Activated CD4-positive, alpha-beta T cell treated with anti-CD3 and anti-CD28 coated beads, Interleukin-2, amount 10 ng/mL, durations not matched to agents 7 days and 5 days (primary cell): ENCODE measurements around the gene TRPM3. TPM values are rescaled to one million over a fixed set of nuclear protein-coding genes. Genes with fewer than 3 reads are reported as not detected.

Experiments used
- CTCF ChIA-PET: fragments of 350-600 bp; sonication (Branson Sonifier 250); formaldehyde crosslinking; loops from one replicate; lab custom pipeline; 2021; ENCODE audit warnings: antibody characterized with exemption; lab: Charles Lee
- POLR2A ChIA-PET: fragments of 350-600 bp; sonication (Branson Sonifier 250); formaldehyde crosslinking; loops from one replicate; lab custom pipeline; 2021; ENCODE audit warnings: antibody characterized with exemption; lab: Charles Lee
- DNase-seq: peaks from one replicate; pipeline ENCODE4 v3.0.0-alpha.2; 2020
- H3K27ac Mint-ChIP-seq: one replicate; pipeline ENCODE4 v1.8.0; 2021; ENCODE audit warnings: mild to moderate bottlenecking, moderate library complexity, mixed read lengths
- H3K27me3 Mint-ChIP-seq: one replicate; pipeline ENCODE4 v1.8.0; 2021; ENCODE audit warnings: mixed read lengths
- H3K36me3 Mint-ChIP-seq: one replicate; pipeline ENCODE4 v1.8.0; 2021; ENCODE audit warnings: low read depth, mixed read lengths
- H3K4me1 Mint-ChIP-seq: one replicate; pipeline ENCODE4 v1.8.0; 2021; ENCODE audit warnings: mixed read lengths
- H3K4me3 Mint-ChIP-seq: one replicate; pipeline ENCODE4 v1.8.0; 2021; ENCODE audit warnings: mild to moderate bottlenecking, moderate library complexity, mixed read lengths
- H3K9me3 Mint-ChIP-seq: one replicate; pipeline ENCODE4 v1.8.0; 2021; ENCODE audit warnings: mixed read lengths
- total RNA-seq, 2 experiments: library from RNA; stranded (reverse); gene quantifications; one replicate each; pipeline ENCODE4 v1.2.3, GENCODE V29; 2021

TRPM3 gene
- total RNA-seq, 2 experiments from 2014 or later = not detected

DNA sequence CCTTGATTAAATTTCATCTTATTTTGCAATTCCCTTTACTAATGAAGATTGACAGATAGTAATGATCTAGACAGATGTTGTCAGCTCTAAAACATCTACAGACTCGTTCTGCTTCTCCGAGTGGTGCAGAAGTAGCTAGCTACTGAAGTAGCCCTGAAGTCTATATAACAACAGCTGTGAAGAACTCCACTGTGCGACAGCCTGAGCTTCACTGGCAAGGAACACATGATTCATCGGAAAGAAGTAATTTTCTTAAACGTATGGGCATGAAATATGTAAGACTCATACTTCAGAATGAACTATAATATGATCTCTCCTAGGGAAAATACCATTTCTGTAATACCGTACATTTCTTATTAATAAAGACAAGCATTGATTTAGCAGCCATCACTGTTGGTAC lies 96.2 kb downstream of the TRPM3 start:
- H3K36me3 Mint-ChIP-seq = no peaks in the 10 kb centered on the region
- no peak overlapping the region for H3K4me3 Mint-ChIP-seq
- H3K4me1 Mint-ChIP-seq = no peaks in the 10 kb centered on the region
- H3K27me3 Mint-ChIP-seq = no peaks in the 10 kb centered on the region
- no peaks in the 10 kb centered on the region for H3K9me3 Mint-ChIP-seq
- CTCF ChIA-PET = no interaction called here
- no peak for DNase-seq
- no peak overlapping the region for H3K27ac Mint-ChIP-seq
- POLR2A ChIA-PET = no interaction called here

DNA sequence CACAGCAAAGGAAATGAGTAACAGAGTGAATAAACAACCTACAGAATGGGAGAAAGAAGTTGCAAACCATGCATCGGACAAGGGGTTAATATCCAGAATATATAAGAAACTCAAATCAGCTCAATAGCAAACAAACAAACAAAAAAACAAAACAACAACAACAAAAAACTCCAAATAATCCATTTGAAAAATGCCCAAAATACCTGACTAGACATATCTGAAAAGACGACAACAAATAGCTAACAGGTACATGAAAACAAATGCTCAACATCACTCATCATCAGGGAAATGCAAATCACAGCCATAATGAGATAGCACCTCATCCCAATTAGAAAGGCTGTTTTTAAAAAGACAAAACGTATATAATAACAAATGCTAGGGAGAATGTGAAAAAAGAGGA lies 111.2 kb downstream of the TRPM3 start:
- CTCF ChIA-PET = no interaction called here
- Mint-ChIP-seq H3K4me3 (no peak overlapping the region), H3K4me1 (no peaks in the 10 kb centered on the region), H3K27ac (no peak overlapping the region), H3K9me3 (no peaks in the 10 kb centered on the region), H3K27me3 (no peaks in the 10 kb centered on the region), H3K36me3 (no peaks in the 10 kb centered on the region)
- DNase-seq = no peak
- POLR2A ChIA-PET = no interaction called here

DNA sequence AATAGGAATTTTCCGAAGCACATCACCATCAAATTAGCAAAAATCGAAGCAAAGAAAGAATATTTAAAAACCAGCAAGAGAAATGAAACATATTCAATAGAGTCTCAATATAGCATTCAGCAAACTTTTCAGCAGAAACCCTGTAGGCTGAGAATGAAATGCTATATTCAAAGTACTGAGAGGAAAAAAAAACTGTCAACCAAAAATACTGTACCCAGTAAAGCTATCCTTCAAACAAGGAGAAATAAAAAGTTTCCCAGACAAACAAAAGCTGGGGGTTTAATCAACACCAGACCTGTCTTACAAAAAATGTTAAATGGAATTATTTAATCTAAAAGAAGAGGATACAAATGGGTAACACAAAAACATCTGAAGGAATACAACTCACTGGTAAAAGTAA lies 116.0 kb downstream of the TRPM3 start:
- no peaks in the 10 kb centered on the region for H3K4me1 Mint-ChIP-seq
- POLR2A ChIA-PET = no interaction called here
- no peaks in the 10 kb centered on the region for H3K36me3 Mint-ChIP-seq
- H3K27ac Mint-ChIP-seq = no peak overlapping the region
- no peak for DNase-seq
- H3K9me3 Mint-ChIP-seq = peaks cover 5% of the 10 kb centered on the region
- no peaks in the 10 kb centered on the region for H3K27me3 Mint-ChIP-seq
- H3K4me3 Mint-ChIP-seq = no peak overlapping the region
- CTCF ChIA-PET = no interaction called here

DNA sequence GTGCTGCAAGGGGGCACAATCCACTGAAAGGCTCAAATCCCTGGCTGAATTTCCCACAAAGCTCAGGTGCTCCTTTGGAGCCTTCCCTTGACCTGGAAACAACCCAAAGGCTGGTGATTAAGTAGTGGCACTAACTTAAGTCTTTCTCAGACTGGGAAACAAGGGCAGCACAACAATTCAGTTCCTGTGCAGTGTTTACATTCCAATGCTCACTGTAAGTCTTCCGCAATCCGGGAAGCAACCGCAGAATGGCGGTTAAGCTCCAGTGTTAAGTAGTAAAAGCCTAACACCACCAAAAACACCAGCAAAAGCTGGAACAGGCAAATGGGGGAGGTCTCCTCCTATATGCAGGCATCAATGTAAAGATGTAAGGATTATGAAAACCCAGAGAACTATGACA lies 117.2 kb downstream of the TRPM3 start:
- peaks cover 5% of the 10 kb centered on the region for H3K9me3 Mint-ChIP-seq
- no peak overlapping the region for H3K27ac Mint-ChIP-seq
- CTCF ChIA-PET = interaction anchor here (0.7 kb wide), 1 partner anchor 891 kb away, joined by 4 read pairs; no protein-coding TSS in a partner anchor
- DNase-seq = no peak
- POLR2A ChIA-PET = no interaction called here
- H3K4me3 Mint-ChIP-seq = no peak overlapping the region
- H3K36me3 Mint-ChIP-seq = no peaks in the 10 kb centered on the region
- no peaks in the 10 kb centered on the region for H3K4me1 Mint-ChIP-seq
- H3K27me3 Mint-ChIP-seq = no peaks in the 10 kb centered on the region

DNA sequence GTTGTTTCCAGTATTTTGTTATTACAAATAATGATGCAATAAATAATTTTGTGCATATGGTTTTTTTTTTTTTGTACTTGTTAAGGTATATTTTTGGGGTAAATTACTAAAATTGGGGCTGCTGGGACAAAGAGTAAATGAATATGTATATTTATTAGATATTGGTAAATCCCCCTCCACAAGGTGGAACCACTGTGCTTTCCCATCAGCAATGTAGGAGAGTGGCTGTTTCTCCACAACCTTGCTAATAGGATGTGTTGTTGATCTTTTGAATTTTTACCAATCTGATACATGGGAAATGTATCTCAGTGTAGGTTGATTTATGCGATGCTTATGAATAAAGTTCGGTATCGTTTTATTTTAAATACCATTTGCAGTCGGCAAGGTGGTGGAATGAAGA lies 118.1 kb downstream of the TRPM3 start:
- Mint-ChIP-seq H3K36me3 (no peaks in the 10 kb centered on the region), H3K4me3 (no peak overlapping the region), H3K9me3 (peaks cover 5% of the 10 kb centered on the region), H3K27me3 (no peaks in the 10 kb centered on the region), H3K4me1 (no peaks in the 10 kb centered on the region), H3K27ac (no peak overlapping the region)
- CTCF ChIA-PET = interaction anchor here (0.7 kb wide), 1 partner anchor 890 kb away, joined by 4 read pairs; no protein-coding TSS in a partner anchor
- POLR2A ChIA-PET = no interaction called here
- no peak for DNase-seq

DNA sequence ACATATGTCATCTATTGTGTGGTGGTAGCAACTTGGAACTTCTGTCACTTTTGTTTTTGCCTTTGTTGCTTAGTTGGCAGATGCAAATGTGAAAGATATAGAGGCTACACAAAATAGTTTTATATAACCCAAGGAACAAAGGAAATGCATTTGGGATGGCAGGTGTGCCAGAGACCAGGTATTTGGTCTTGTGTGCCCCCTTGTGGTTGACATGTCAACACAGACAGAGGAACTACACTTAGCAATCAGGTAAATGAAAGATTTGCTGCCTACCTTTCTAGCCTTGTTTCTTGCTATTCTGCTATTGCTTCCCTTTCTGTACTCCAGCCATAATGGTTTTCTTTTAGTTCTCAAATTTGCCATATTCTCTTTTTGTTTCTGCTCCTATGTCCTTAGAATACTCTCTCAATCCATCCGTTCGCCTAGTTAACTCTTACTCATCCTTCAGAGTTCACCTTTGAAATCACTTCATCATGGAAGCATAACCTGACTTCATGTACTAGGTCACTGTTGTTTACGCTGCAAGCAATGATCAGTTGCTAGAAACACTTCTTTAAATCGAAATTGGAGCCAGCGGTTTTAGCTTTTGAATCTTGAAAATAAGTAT lies 119.5 kb downstream of the TRPM3 start:
- H3K4me1 Mint-ChIP-seq = no peaks in the 10 kb centered on the region
- H3K9me3 Mint-ChIP-seq = peaks cover 5% of the 10 kb centered on the region
- ChIA-PET CTCF (no interaction called here), POLR2A (no interaction called here)
- no peak overlapping the region for H3K4me3 Mint-ChIP-seq
- peak; percentile 25 for DNase-seq
- no peaks in the 10 kb centered on the region for H3K27me3 Mint-ChIP-seq
- H3K36me3 Mint-ChIP-seq = no peaks in the 10 kb centered on the region
- H3K27ac Mint-ChIP-seq = no peak overlapping the region

DNA sequence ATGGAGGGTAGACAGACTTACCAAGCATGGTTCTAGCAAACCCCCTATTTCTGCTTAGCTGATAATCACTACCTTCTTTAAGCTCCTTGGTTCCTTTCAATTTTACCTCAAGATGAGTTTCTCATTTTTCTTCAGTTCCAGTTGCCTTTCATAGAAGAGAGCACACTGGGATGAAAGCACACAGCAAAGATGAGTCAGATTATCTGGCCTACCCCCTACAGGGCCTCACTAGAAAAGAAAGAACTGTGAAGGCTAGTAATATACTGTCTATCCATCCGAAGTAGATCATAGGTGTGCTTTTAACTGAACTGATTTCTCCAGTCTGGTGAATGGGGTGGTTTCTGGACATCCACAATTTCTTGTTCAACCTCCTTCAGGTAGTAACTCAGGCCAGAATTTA lies 122.5 kb downstream of the TRPM3 start:
- CTCF ChIA-PET = no interaction called here
- DNase-seq = no peak
- POLR2A ChIA-PET = no interaction called here
- Mint-ChIP-seq H3K4me3 (no peak overlapping the region), H3K27ac (no peak overlapping the region), H3K4me1 (no peaks in the 10 kb centered on the region), H3K27me3 (no peaks in the 10 kb centered on the region), H3K9me3 (no peaks in the 10 kb centered on the region), H3K36me3 (no peaks in the 10 kb centered on the region)

DNA sequence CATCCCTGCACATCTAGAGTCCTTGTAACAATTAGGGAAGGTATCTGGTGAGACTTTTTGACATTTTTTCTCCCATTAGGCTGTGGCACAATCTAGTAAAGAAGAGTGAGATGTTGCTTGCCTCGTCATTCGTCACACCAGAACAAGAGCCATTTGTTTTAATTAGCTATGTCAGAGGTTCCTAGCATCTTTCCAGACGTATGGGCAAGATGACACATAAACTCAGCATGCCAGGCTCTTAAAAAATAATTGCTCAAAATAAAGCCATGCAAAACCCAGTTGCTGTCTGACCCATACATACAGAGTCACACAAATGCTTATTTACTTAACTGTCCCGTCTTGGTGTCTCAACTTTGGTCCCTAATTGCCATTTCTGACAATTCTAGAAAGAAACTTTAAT lies 125.9 kb downstream of the TRPM3 start:
- CTCF ChIA-PET = interaction anchor here (0.9 kb wide), 1 partner anchor 191 kb away, joined by 3 read pairs; no protein-coding TSS in a partner anchor
- POLR2A ChIA-PET = no interaction called here
- no peak overlapping the region for H3K4me3 Mint-ChIP-seq

DNA sequence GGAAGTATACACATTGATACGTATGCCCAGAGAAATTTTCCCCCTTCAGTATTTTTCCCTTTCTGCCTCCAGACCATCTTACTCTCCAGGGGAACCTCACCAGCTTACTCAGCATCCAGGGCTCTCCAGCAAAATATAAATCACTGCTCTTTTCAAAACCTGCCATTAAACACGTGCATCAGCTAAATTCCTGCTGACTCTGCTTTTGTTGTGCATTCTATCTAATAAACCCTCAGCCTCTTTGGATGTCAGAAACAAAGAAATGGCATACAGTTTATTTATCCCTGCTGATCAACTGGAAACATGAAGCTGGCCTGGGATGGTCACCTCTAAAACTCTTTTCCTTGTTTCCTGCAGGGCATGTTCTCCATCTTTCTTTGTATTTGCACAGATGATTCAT lies 126.8 kb downstream of the TRPM3 start:
- no peaks in the 10 kb centered on the region for H3K9me3 Mint-ChIP-seq
- no peak overlapping the region for H3K27ac Mint-ChIP-seq
- ChIA-PET CTCF (interaction anchor here (0.9 kb wide), 1 partner anchor 192 kb away, joined by 3 read pairs; no protein-coding TSS in a partner anchor), POLR2A (no interaction called here)
- H3K27me3 Mint-ChIP-seq = no peaks in the 10 kb centered on the region
- no peaks in the 10 kb centered on the region for H3K36me3 Mint-ChIP-seq
- H3K4me1 Mint-ChIP-seq = no peaks in the 10 kb centered on the region
- no peak for DNase-seq
- no peak overlapping the region for H3K4me3 Mint-ChIP-seq

More for the DNA sequence above, 125.9 kb downstream of the TRPM3 start:
- Mint-ChIP-seq H3K9me3 (no peaks in the 10 kb centered on the region), H3K4me1 (no peaks in the 10 kb centered on the region), H3K36me3 (no peaks in the 10 kb centered on the region), H3K27me3 (no peaks in the 10 kb centered on the region), H3K27ac (no peak overlapping the region)
- no peak for DNase-seq

DNA sequence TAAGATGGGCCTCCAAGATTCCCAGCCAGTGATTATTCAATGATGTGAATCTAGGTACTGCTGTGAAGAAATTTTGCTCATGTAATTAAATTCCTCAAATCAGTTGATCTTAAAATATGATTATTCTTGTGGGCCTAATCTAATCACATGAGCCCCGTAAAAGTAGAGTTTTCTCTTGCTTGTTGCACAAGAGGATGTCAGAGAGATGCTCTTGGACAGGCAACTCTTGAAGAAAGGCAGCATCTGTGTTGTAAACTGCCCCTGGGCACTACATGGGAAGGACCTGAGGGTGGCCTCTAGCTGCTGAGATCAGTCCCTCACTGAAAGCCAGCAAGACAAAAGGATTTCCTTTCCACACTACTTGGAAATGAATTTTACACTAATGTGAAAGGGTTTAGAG lies 132.9 kb downstream of the TRPM3 start:
- Mint-ChIP-seq H3K4me3 (no peak overlapping the region), H3K27me3 (no peaks in the 10 kb centered on the region), H3K36me3 (no peaks in the 10 kb centered on the region), H3K4me1 (no peaks in the 10 kb centered on the region), H3K27ac (no peak overlapping the region), H3K9me3 (no peaks in the 10 kb centered on the region)
- no peak for DNase-seq
- POLR2A ChIA-PET = no interaction called here
- CTCF ChIA-PET = no interaction called here

DNA sequence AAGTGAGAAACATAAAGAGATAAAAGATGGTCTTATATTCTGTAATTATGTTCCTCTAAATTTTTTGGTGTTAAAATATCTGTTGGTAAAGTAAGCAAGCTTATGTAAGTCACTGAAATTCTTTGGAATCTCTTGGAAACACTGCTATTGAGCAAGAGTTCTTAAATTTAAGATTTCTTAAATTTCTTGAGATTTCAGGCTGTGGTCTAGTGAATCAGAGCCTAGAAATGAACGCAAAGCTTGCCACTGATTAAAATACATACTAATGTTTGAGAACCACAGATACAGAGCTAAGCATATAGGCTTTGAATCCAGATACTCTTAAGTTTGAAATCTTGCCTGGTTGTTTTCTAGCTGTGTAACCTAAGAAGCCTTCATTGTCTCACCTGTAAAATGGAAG lies 133.4 kb downstream of the TRPM3 start:
- CTCF ChIA-PET = no interaction called here
- POLR2A ChIA-PET = no interaction called here
- H3K4me3 Mint-ChIP-seq = no peak overlapping the region
- DNase-seq = no peak
- H3K27me3 Mint-ChIP-seq = no peaks in the 10 kb centered on the region
- no peaks in the 10 kb centered on the region for H3K9me3 Mint-ChIP-seq
- H3K4me1 Mint-ChIP-seq = no peaks in the 10 kb centered on the region
- no peaks in the 10 kb centered on the region for H3K36me3 Mint-ChIP-seq
- no peak overlapping the region for H3K27ac Mint-ChIP-seq

DNA sequence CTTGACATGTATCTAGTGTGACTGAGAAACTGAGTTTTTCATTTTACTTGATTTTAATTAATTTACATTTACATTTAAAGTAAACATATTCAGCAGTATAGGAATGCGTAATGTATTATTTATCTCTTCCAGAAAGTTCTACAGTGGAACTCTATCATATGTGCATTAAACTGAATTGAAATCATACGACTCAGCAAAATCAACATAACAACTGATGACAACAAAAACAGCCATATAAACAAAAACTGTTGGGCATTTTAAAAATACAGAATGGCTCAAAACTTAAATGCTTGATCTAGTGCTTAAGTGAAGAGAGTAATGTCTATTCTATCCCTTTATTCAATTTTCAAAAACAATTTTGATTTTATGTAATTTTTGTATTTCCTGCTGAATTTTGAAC lies 134.4 kb downstream of the TRPM3 start:
- Mint-ChIP-seq H3K27me3 (no peaks in the 10 kb centered on the region), H3K27ac (no peak overlapping the region), H3K9me3 (no peaks in the 10 kb centered on the region), H3K4me3 (no peak overlapping the region), H3K36me3 (no peaks in the 10 kb centered on the region), H3K4me1 (no peaks in the 10 kb centered on the region)
- no peak for DNase-seq
- ChIA-PET CTCF (no interaction called here), POLR2A (no interaction called here)

DNA sequence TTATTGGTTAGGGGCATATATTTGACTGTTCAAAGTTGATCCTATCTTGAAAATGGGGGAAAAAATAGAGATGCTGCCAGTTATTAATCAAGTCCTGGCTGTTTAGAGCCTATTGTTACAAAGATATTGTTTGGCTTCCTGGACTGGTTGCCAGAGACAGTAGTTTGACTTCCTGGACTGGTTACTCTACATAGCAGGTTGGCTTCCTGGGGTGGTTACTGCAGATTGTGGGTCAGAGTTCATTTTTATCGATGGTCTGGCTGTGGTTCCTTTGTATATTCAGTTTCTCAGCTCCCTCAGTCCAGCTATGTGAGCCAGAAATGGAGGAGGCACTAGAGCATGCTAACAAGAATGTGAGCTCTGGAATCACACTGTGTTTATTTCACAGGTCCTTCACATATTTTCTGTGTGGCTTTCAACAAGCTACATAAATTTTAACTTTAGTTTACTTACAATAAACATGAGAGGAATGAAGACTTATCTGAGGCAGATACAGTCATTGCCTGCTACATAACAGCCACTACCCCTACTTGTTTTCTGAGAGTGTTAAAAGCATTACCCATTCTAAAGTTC lies 137.6 kb downstream of the TRPM3 start:
- Mint-ChIP-seq H3K4me1 (no peaks in the 10 kb centered on the region), H3K27me3 (no peaks in the 10 kb centered on the region), H3K27ac (no peak overlapping the region), H3K4me3 (no peak overlapping the region), H3K36me3 (no peaks in the 10 kb centered on the region), H3K9me3 (no peaks in the 10 kb centered on the region)
- no peak for DNase-seq
- ChIA-PET CTCF (no interaction called here), POLR2A (no interaction called here)

DNA sequence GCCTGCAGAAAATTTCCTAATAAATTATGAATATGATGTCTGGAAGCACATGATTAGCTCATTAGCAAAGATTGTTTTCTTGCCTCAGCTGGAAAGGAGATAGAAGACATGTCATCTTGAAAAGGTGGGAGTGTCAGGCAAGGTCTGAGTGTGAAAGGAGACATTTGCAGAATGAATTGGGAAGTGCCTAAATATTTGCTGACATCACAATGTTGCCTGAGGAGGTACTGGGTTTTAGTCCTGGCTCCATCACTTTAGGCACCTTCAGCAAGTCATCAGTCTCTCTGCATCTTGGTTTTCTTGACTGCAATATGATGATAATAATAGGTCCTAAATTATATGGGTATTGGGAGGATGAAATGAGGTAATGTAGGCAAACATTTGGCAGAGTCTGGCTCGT lies 140.1 kb downstream of the TRPM3 start:
- no peaks in the 10 kb centered on the region for H3K36me3 Mint-ChIP-seq
- H3K27ac Mint-ChIP-seq = no peak overlapping the region
- H3K9me3 Mint-ChIP-seq = no peaks in the 10 kb centered on the region
- H3K4me1 Mint-ChIP-seq = no peaks in the 10 kb centered on the region
- ChIA-PET POLR2A (no interaction called here), CTCF (no interaction called here)
- DNase-seq = no peak
- H3K27me3 Mint-ChIP-seq = no peaks in the 10 kb centered on the region
- H3K4me3 Mint-ChIP-seq = no peak overlapping the region
